ENCODE data around the gene LIM2.

LIM2 gene

GRCh38 chr19:51331716-51332115 lies 56.1 kb downstream of the LIM2 start:
- Histone ChIP-seq H3K9me2 (replicated peaks; ENCODE audit: insufficient read depth, low read length) (no peaks in the 10 kb centered on the region), H3K27ac (ENCODE audit: low read length) (no peak overlapping the region), H3K9ac (ENCODE audit: low read length) (no peak overlapping the region), H3K4me2 (ENCODE audit: low read depth, low read length) (no peak overlapping the region), H2AFZ (ENCODE audit: low read length) (no peak overlapping the region), H3K4me3 (ENCODE audit: low read length) (no peak overlapping the region), H4K20me1 (ENCODE audit: insufficient read depth, low read length) (no peaks in the 10 kb centered on the region), H3K4me1 (ENCODE audit: low read length) (no peaks in the 10 kb centered on the region), H3K79me2 (ENCODE audit: low read length) (no peaks in the 10 kb centered on the region), H3K36me3 (replicated peaks; ENCODE audit: insufficient read depth, low read length) (no peaks in the 10 kb centered on the region), H3K27me3 (replicated peaks; ENCODE audit: insufficient read depth, low read length) (no peaks in the 10 kb centered on the region), H3F3A (ENCODE audit: insufficient read depth, low read length) (no peaks in the 10 kb centered on the region), H3K9me3 (replicated peaks; ENCODE audit: insufficient read depth, low read length) (no peaks in the 10 kb centered on the region)
- DNase-seq: no peak
- no peak for TF ChIP-seq EZH2phosphoT487 (IDR thresholded peaks at IDR 0.05; ENCODE audit: low read length)
- TF ChIP-seq, protein P1, sequence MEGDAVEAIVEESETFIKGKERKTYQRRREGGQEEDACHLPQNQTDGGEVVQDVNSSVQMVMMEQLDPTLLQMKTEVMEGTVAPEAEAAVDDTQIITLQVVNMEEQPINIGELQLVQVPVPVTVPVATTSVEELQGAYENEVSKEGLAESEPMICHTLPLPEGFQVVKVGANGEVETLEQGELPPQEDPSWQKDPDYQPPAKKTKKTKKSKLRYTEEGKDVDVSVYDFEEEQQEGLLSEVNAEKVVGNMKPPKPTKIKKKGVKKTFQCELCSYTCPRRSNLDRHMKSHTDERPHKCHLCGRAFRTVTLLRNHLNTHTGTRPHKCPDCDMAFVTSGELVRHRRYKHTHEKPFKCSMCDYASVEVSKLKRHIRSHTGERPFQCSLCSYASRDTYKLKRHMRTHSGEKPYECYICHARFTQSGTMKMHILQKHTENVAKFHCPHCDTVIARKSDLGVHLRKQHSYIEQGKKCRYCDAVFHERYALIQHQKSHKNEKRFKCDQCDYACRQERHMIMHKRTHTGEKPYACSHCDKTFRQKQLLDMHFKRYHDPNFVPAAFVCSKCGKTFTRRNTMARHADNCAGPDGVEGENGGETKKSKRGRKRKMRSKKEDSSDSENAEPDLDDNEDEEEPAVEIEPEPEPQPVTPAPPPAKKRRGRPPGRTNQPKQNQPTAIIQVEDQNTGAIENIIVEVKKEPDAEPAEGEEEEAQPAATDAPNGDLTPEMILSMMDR (IDR thresholded peaks at IDR 0.05; ENCODE audit: low read length): no peak
- no peak for TF ChIP-seq EZH2 (optimal IDR thresholded peaks at IDR 0.05; ENCODE audit: low read depth, low read length)

DNA sequence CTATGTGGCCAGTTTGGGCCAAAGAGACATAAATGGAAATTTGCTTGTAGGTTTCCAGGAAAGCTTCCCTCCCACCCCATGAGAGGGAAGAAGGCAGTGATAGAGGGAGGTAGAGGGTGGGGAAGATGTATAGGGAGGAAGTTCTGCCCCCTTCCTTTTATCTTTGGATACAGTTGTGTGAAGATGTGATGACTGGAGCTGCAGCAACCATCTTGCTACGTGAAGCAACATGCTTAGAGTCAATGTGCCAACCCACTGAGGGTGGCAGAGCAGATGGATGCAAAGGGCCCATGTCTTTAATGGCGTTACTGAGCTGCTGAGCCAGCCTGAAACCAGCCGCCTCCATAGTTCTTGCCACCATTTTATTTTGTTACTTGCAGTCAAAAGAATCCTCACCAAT lies 56.6 kb downstream of the LIM2 start:
- no peak overlapping the region for H3K4me2 ChIP-seq (ENCODE audit: low read depth, low read length)
- H3F3A ChIP-seq (ENCODE audit: insufficient read depth, low read length): no peaks in the 10 kb centered on the region
- H3K27me3 ChIP-seq (replicated peaks; ENCODE audit: insufficient read depth, low read length): no peaks in the 10 kb centered on the region
- no peaks in the 10 kb centered on the region for H3K36me3 ChIP-seq (replicated peaks; ENCODE audit: insufficient read depth, low read length)
- no peak overlapping the region for H3K4me3 ChIP-seq (ENCODE audit: low read length)
- no peak for DNase-seq
- H4K20me1 ChIP-seq (ENCODE audit: insufficient read depth, low read length): no peaks in the 10 kb centered on the region
- no peak overlapping the region for H3K9ac ChIP-seq (ENCODE audit: low read length)
- no peaks in the 10 kb centered on the region for H3K9me2 ChIP-seq (replicated peaks; ENCODE audit: insufficient read depth, low read length)
- H3K27ac ChIP-seq (ENCODE audit: low read length): no peak overlapping the region
- no peak for TF ChIP-seq EZH2 (optimal IDR thresholded peaks at IDR 0.05; ENCODE audit: low read depth, low read length)
- no peak for TF ChIP-seq EZH2phosphoT487 (IDR thresholded peaks at IDR 0.05; ENCODE audit: low read length)
- no peaks in the 10 kb centered on the region for H3K79me2 ChIP-seq (ENCODE audit: low read length)
- no peaks in the 10 kb centered on the region for H3K9me3 ChIP-seq (replicated peaks; ENCODE audit: insufficient read depth, low read length)
- H2AFZ ChIP-seq (ENCODE audit: low read length): no peak overlapping the region
- no peaks in the 10 kb centered on the region for H3K4me1 ChIP-seq (ENCODE audit: low read length)

DNA sequence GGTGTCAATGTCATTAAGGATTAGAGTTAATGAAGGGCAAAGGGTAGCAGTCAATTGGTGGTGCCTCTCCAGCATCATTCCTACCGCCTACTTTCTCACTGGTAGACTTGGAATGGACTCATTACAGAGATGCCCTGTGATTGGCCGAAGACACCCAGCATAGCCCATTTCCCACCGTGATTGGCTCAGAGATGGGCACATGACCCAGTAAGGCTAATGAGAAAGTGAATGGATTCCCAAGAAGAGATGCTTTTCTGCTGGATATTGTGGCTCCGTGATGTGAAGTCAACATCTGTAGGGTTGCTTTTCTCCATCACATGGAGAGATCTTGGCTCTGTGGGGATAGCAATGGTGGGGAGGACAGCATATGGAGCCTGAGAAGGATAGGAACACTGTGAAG lies 57.4 kb downstream of the LIM2 start:
- Histone ChIP-seq H3K4me2 (ENCODE audit: low read depth, low read length) (no peak overlapping the region), H3K36me3 (replicated peaks; ENCODE audit: insufficient read depth, low read length) (no peaks in the 10 kb centered on the region), H3K9ac (ENCODE audit: low read length) (no peak overlapping the region), H4K20me1 (ENCODE audit: insufficient read depth, low read length) (no peaks in the 10 kb centered on the region), H3K4me1 (ENCODE audit: low read length) (no peaks in the 10 kb centered on the region), H3K27ac (ENCODE audit: low read length) (no peak overlapping the region), H3K9me3 (replicated peaks; ENCODE audit: insufficient read depth, low read length) (no peaks in the 10 kb centered on the region), H2AFZ (ENCODE audit: low read length) (no peak overlapping the region), H3K27me3 (replicated peaks; ENCODE audit: insufficient read depth, low read length) (no peaks in the 10 kb centered on the region), H3K79me2 (ENCODE audit: low read length) (no peaks in the 10 kb centered on the region), H3F3A (ENCODE audit: insufficient read depth, low read length) (no peaks in the 10 kb centered on the region), H3K9me2 (replicated peaks; ENCODE audit: insufficient read depth, low read length) (no peaks in the 10 kb centered on the region), H3K4me3 (ENCODE audit: low read length) (no peak overlapping the region)
- no peak for TF ChIP-seq EZH2phosphoT487 (IDR thresholded peaks at IDR 0.05; ENCODE audit: low read length)
- TF ChIP-seq, protein P1 (IDR thresholded peaks at IDR 0.05; ENCODE audit: low read length): no peak
- TF ChIP-seq EZH2 (optimal IDR thresholded peaks at IDR 0.05; ENCODE audit: low read depth, low read length): no peak
- DNase-seq: no peak

All from MM.1S (cell line).